GM15510 (cell line): ENCODE data around the gene ADIG.

ENCODE experiments used
- POLR2A ChIP-seq: IDR thresholded peaks from 3 replicates; pipeline ENCODE4 v1.6.1; 2011; ENCODE audit warnings: borderline replicate concordance; ENCODE audit not compliant: insufficient read length; ENCODE audit errors: extremely low read depth

ADIG gene

GRCh38 chr20:38558596-38559360 is 22.2 kb upstream of the ADIG start:
- TF ChIP-seq POLR2A, result no peak

- TF ChIP-seq POLR2A, result no peak
Measured at GRCh38 chr20:38559764-38560163, 21.2 kb upstream of the ADIG start.

GRCh38 chr20:38563802-38564431 is 17.1 kb upstream of the ADIG start:
- no peak for TF ChIP-seq POLR2A

GRCh38 chr20:38564680-38565079 is 16.3 kb upstream of the ADIG start:
- TF ChIP-seq POLR2A, result no peak

GRCh38 chr20:38566036-38566598 is 14.9 kb upstream of the ADIG start:
- no peak for TF ChIP-seq POLR2A

GRCh38 chr20:38569747-38570525 is 11.1 kb upstream of the ADIG start:
- TF ChIP-seq POLR2A, result no peak

GRCh38 chr20:38573413-38573812 is 7.6 kb upstream of the ADIG start:
- TF ChIP-seq POLR2A, result no peak

GRCh38 chr20:38579219-38579910 is 1.6 kb upstream of the ADIG start:
- TF ChIP-seq POLR2A, result no peak

- no peak for TF ChIP-seq POLR2A
Measured at GRCh38 chr20:38579921-38580320, 1.1 kb upstream of the ADIG start.

GRCh38 chr20:38581830-38582358 is 897 bp downstream of the ADIG start:
- no peak for TF ChIP-seq POLR2A

GRCh38 chr20:38583306-38583705 is 2.3 kb downstream of the ADIG start:
- no peak for TF ChIP-seq POLR2A

- no peak for TF ChIP-seq POLR2A
Measured at GRCh38 chr20:38584099-38584763, 3.2 kb downstream of the ADIG start.

GRCh38 chr20:38585404-38586180 is 4.6 kb downstream of the ADIG start:
- no peak for TF ChIP-seq POLR2A
